ENCODE measurements around the gene PLXNB1.

The PLXNB1 gene

GRCh38 chr3:48428088-48428571 is 1.8 kb downstream of the PLXNB1 start:
- Histone ChIP-seq H2AFZ (ENCODE audit: low read length) (no peak overlapping the region), H3F3A (ENCODE audit: insufficient read depth, low read length) (no peaks in the 10 kb centered on the region), H3K9me2 (ENCODE audit: low read depth, low read length) (no peaks in the 10 kb centered on the region), H3K9ac (ENCODE audit: low read length) (no peak overlapping the region), H4K20me1 (ENCODE audit: insufficient read depth, low read length) (no peaks in the 10 kb centered on the region), H3K4me1 (ENCODE audit: insufficient read depth, low read length, severe bottlenecking) (peaks cover 11% of the 10 kb centered on the region), H3K79me2 (ENCODE audit: insufficient read depth, low read length) (no peaks in the 10 kb centered on the region), H3K27ac (ENCODE audit: low read depth, low read length, poor library complexity, severe bottlenecking) (no peak overlapping the region), H3K4me3 (ENCODE audit: low read depth, low read length, poor library complexity, severe bottlenecking) (no peak overlapping the region), H3K9me3 (ENCODE audit: low read length) (no peaks in the 10 kb centered on the region), H3K36me3 (ENCODE audit: insufficient read depth, low read length) (peaks cover 26% of the 10 kb centered on the region), H3K27me3 (ENCODE audit: insufficient read depth, low read length) (no peaks in the 10 kb centered on the region), H3K4me2 (ENCODE audit: low read length) (no peak overlapping the region)
- TF ChIP-seq EZH2 (IDR thresholded peaks at IDR 0.05; ENCODE audit: borderline replicate concordance, low read length) = no peak
- TF ChIP-seq CTCF (IDR thresholded peaks at IDR 0.05; ENCODE audit: low read length) = no peak

GRCh38 chr3:48427630-48427962 is 2.3 kb downstream of the PLXNB1 start:
- Histone ChIP-seq H4K20me1 (ENCODE audit: insufficient read depth, low read length) (no peaks in the 10 kb centered on the region), H3K36me3 (ENCODE audit: insufficient read depth, low read length) (peaks cover 21% of the 10 kb centered on the region), H3K79me2 (ENCODE audit: insufficient read depth, low read length) (no peaks in the 10 kb centered on the region), H3K9me3 (ENCODE audit: low read length) (no peaks in the 10 kb centered on the region), H3K4me2 (ENCODE audit: low read length) (no peak overlapping the region), H3K27me3 (ENCODE audit: insufficient read depth, low read length) (no peaks in the 10 kb centered on the region), H3K27ac (ENCODE audit: low read depth, low read length, poor library complexity, severe bottlenecking) (no peak overlapping the region), H3K4me1 (ENCODE audit: insufficient read depth, low read length, severe bottlenecking) (peaks cover 11% of the 10 kb centered on the region), H3K4me3 (ENCODE audit: low read depth, low read length, poor library complexity, severe bottlenecking) (no peak overlapping the region), H3K9me2 (ENCODE audit: low read depth, low read length) (no peaks in the 10 kb centered on the region), H3K9ac (ENCODE audit: low read length) (no peak overlapping the region), H2AFZ (ENCODE audit: low read length) (no peak overlapping the region), H3F3A (ENCODE audit: insufficient read depth, low read length) (no peaks in the 10 kb centered on the region)
- TF ChIP-seq CTCF (IDR thresholded peaks at IDR 0.05; ENCODE audit: low read length) = no peak
- no peak for TF ChIP-seq EZH2 (IDR thresholded peaks at IDR 0.05; ENCODE audit: borderline replicate concordance, low read length)

GRCh38 chr3:48426944-48427629 is 2.8 kb downstream of the PLXNB1 start:
- Histone ChIP-seq H3K79me2 (ENCODE audit: insufficient read depth, low read length) (no peaks in the 10 kb centered on the region), H3F3A (ENCODE audit: insufficient read depth, low read length) (no peaks in the 10 kb centered on the region), H2AFZ (ENCODE audit: low read length) (no peak overlapping the region), H3K9me2 (ENCODE audit: low read depth, low read length) (no peaks in the 10 kb centered on the region), H3K4me1 (ENCODE audit: insufficient read depth, low read length, severe bottlenecking) (peaks cover 11% of the 10 kb centered on the region), H3K4me2 (ENCODE audit: low read length) (no peak overlapping the region), H3K27me3 (ENCODE audit: insufficient read depth, low read length) (no peaks in the 10 kb centered on the region; the same call in 1 of the 2 replicates), H3K9me3 (ENCODE audit: low read length) (no peaks in the 10 kb centered on the region), H3K4me3 (ENCODE audit: low read depth, low read length, poor library complexity, severe bottlenecking) (no peak overlapping the region), H3K9ac (ENCODE audit: low read length) (no peak overlapping the region), H3K27ac (ENCODE audit: low read depth, low read length, poor library complexity, severe bottlenecking) (no peak overlapping the region), H4K20me1 (ENCODE audit: insufficient read depth, low read length) (no peaks in the 10 kb centered on the region), H3K36me3 (ENCODE audit: insufficient read depth, low read length) (peaks cover 16% of the 10 kb centered on the region)
- no peak for TF ChIP-seq CTCF (IDR thresholded peaks at IDR 0.05; ENCODE audit: low read length)
- no peak for TF ChIP-seq EZH2 (IDR thresholded peaks at IDR 0.05; ENCODE audit: borderline replicate concordance, low read length)
